SK-N-SH treated with all-trans-retinoic acid at 6 μM for 48 hours (cell line): ENCODE data around the gene SPAG9.

Experiments used
- ATAC-seq: fragments of 200-7000 bp; cut with Tn5 transposase; 3 replicates; pipeline ENCODE4 v1.9.1; 2020; ENCODE audit warnings: mild to moderate bottlenecking, moderate library complexity
- BACH2 ChIP-seq: fragments of 250-450 bp; sonication (Bioruptor Pico); IDR thresholded peaks from 2 replicates; pipeline ENCODE4 v1.9.0; 2021; ENCODE audit warnings: mild to moderate bottlenecking, borderline replicate concordance
- CSDC2 ChIP-seq: fragments of 250-450 bp; sonication (Bioruptor Pico); IDR thresholded peaks from 2 replicates; pipeline ENCODE4 v1.5.0; 2020; ENCODE audit warnings: mild to moderate bottlenecking, moderate library complexity
- CSRNP3 ChIP-seq: fragments of 250-450 bp; sonication (Bioruptor Pico); IDR thresholded peaks from 2 replicates; pipeline ENCODE4 v1.5.1; 2021; ENCODE audit warnings: mild to moderate bottlenecking, moderate library complexity
- ESRRG ChIP-seq: fragments of 250-450 bp; sonication (Bioruptor Pico); IDR thresholded peaks from 2 replicates; pipeline ENCODE4 v1.6.1; 2021; ENCODE audit warnings: mild to moderate bottlenecking
- GLIS3 ChIP-seq: fragments of 250-450 bp; sonication (Bioruptor Pico); IDR thresholded peaks from 2 replicates; pipeline ENCODE4 v1.5.0; 2020; ENCODE audit warnings: mild to moderate bottlenecking, moderate library complexity
- PATZ1 ChIP-seq: fragments of 250-450 bp; sonication (Bioruptor Pico); IDR thresholded peaks from 2 replicates; pipeline ENCODE4 v1.8.0; 2020; ENCODE audit warnings: mild to moderate bottlenecking, moderate library complexity, borderline replicate concordance
- PPARA ChIP-seq: fragments of 250-450 bp; sonication (Bioruptor Pico); IDR thresholded peaks from 2 replicates; pipeline ENCODE4 v1.5.0; 2020; ENCODE audit warnings: mild to moderate bottlenecking, borderline replicate concordance
- RARB ChIP-seq: fragments of 250-450 bp; sonication (Bioruptor Pico); IDR thresholded peaks from 2 replicates; pipeline ENCODE4 v1.8.0; 2021; ENCODE audit warnings: mild to moderate bottlenecking, moderate library complexity
- SNAI2 ChIP-seq: fragments of 250-450 bp; sonication (Bioruptor Pico); IDR thresholded peaks from 2 replicates; pipeline ENCODE4 v1.5.0; 2020; ENCODE audit warnings: mild to moderate bottlenecking, moderate library complexity
- TCF4 ChIP-seq: fragments of 250-450 bp; sonication (Bioruptor Pico); IDR thresholded peaks from 2 replicates; pipeline ENCODE4 v1.8.0; 2021; ENCODE audit warnings: mild to moderate bottlenecking, moderate library complexity, borderline replicate concordance
- TOX ChIP-seq: fragments of 250-450 bp; sonication (Bioruptor Pico); IDR thresholded peaks from 2 replicates; pipeline ENCODE4 v1.8.0; 2021; ENCODE audit warnings: mild to moderate bottlenecking, moderate library complexity, borderline replicate concordance
- TSHZ2 ChIP-seq: fragments of 250-450 bp; sonication (Bioruptor Pico); IDR thresholded peaks from 2 replicates; pipeline ENCODE4 v1.5.0; 2020; ENCODE audit warnings: mild to moderate bottlenecking, moderate library complexity
- ZC3H10 ChIP-seq: fragments of 250-450 bp; sonication (Bioruptor Pico); IDR thresholded peaks from 2 replicates; pipeline ENCODE4 v1.5.1; 2021; ENCODE audit warnings: mild to moderate bottlenecking, moderate library complexity
- ZFP3 ChIP-seq: fragments of 250-450 bp; sonication (Bioruptor Pico); IDR thresholded peaks from 2 replicates; pipeline ENCODE4 v1.5.0; 2020; ENCODE audit warnings: mild to moderate bottlenecking, moderate library complexity
- ZNF565 ChIP-seq: fragments of 450-650 bp; formaldehyde crosslinking; conservative IDR thresholded peaks from 2 replicates; pipeline ENCODE4 v1.5.0; 2020; ENCODE audit warnings: low read depth, mild to moderate bottlenecking, moderate library complexity
- ZNF70 ChIP-seq: fragments of 450-650 bp; formaldehyde crosslinking; IDR thresholded peaks from 2 replicates; pipeline ENCODE4 v1.5.0; 2020; ENCODE audit warnings: mild to moderate bottlenecking, moderate library complexity
- ZNF8 ChIP-seq: fragments of 450-650 bp; formaldehyde crosslinking; IDR thresholded peaks from 2 replicates; pipeline ENCODE4 v1.5.0; 2020; ENCODE audit warnings: mild to moderate bottlenecking, moderate library complexity

Gene SPAG9

GRCh38 chr17:50919321-50920040 lies 201.2 kb downstream of the SPAG9 start (continued):
- TF ChIP-seq CSRNP3 (CRISPR knock-in tag): 0 out of 2 replicates have a peak, but pooled peaks have one; percentile 10

DNA sequence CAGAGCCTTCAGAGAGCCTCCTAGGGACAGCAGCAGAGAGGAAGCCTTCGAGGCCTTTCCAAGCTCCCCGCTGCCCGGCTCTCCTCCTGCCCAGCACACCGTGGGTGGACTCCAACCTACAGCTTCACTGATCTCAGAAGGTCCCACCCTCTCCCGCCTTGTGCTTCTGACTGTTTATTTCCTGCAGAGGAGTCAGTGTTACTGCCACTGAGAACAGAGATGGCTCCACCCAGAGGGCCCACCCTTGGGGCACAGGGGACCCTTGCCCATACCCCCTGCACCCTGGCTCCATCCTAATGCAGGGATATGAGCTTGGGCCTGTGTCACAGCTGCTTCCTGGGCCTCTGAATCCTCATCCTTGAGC lies 201.8 kb downstream of the SPAG9 start:
- ATAC-seq: peak; percentile 19
- no peak for TF ChIP-seq TSHZ2

- TF ChIP-seq ZNF8 (CRISPR knock-in tag) (no peak), ZNF70 (no peak), TCF4 (CRISPR knock-in tag) (no peak), PPARA (no peak), SNAI2 (CRISPR knock-in tag) (no peak), BACH2 (CRISPR knock-in tag) (no peak), PATZ1 (CRISPR knock-in tag) (no peak), TOX (no peak), CSRNP3 (CRISPR knock-in tag) (no peak), GLIS3 (no peak), RARB (CRISPR knock-in tag) (no peak)
- TF ChIP-seq, all 23 proteins: peak for 0
- no peak for ATAC-seq
These were observed 202.4 kb downstream of the SPAG9 start for GRCh38 chr17:50918071-50918932.

DNA sequence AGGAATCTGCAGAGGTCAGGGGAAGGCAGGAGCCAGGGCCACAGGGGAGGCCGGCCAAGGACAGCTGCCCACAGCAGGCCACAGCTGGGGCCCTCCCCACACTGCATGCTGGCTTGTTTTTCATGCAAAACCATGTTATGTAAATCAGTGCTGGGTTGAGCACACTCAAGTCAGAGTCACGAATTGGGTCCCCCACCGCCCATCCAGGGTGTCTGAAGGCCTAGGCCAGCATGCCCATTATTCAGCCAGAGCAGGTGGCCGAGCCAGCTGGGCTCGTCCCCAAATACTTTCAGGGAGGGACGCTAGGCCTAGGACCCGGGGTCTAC lies 203.3 kb downstream of the SPAG9 start:
- ATAC-seq: no peak

More for the DNA sequence above, 203.3 kb downstream of the SPAG9 start:
- no peak for TF ChIP-seq CSRNP3 (CRISPR knock-in tag)
- no peak for TF ChIP-seq ZFP3 (CRISPR knock-in tag)
- no peak for TF ChIP-seq SNAI2 (CRISPR knock-in tag)
- no peak for TF ChIP-seq ZC3H10
- TF ChIP-seq ESRRG: no peak
- no peak for TF ChIP-seq RARB (CRISPR knock-in tag)
- no peak for TF ChIP-seq GLIS3
- TF ChIP-seq PPARA: no peak
- TF ChIP-seq TCF4 (CRISPR knock-in tag): no peak
- TF ChIP-seq ZNF70: no peak
- no peak for TF ChIP-seq ZNF565 (CRISPR knock-in tag)
- TF ChIP-seq CSDC2 (CRISPR knock-in tag): no peak
- no peak for TF ChIP-seq TOX
- TF ChIP-seq, all 23 proteins: peak for 0
